A673 (cell line): Measurements from ENCODE around the gene PROKR1. TPM values are rescaled to one million over a fixed set of nuclear protein-coding genes. Genes with fewer than 3 reads are reported as not detected.

Experiments
- BruUV-seq: library from RNA; stranded (reverse); fragments of 400-500 nt; replicated peaks from 2 replicates; lab custom pipeline; 2021; lab: Mats Ljungman, UMichigan
- CTCF ChIA-PET: fragments of 300-600 bp; sonication (Branson Sonifier 250); formaldehyde crosslinking; loops from one replicate; lab custom pipeline; 2022; ENCODE audit warnings: antibody characterized with exemption; lab: Charles Lee
- POLR2A ChIA-PET: fragments of 300-600 bp; sonication (Branson Sonifier 250); formaldehyde crosslinking; loops from one replicate; lab custom pipeline; 2022; ENCODE audit warnings: antibody characterized with exemption; ENCODE audit not compliant: low non-redundant PET; lab: Charles Lee
- DNase-seq: peaks from one replicate; pipeline ENCODE4 v3.0.0-alpha.2; 2015; ENCODE audit warnings: low spot score
- H3K27ac ChIP-seq: fragments of 200-600 bp; sonication (generic); 2 replicates; pipeline ENCODE4 v1.5.1; 2016; ENCODE audit warnings: mixed run types, low read depth, mild to moderate bottlenecking, mixed read lengths, antibody characterized with exemption, low read length; ENCODE audit not compliant: poor library complexity, severe bottlenecking
- H3K27me3 ChIP-seq: fragments of 200-600 bp; sonication (generic); replicated peaks from 2 replicates; pipeline ENCODE4 v1.6.1; 2017; ENCODE audit warnings: mixed run types, low read depth, mild to moderate bottlenecking, mixed read lengths, antibody characterized with exemption, low read length; ENCODE audit not compliant: insufficient read depth, poor library complexity
- H3K36me3 ChIP-seq: fragments of 200-600 bp; sonication (generic); 2 replicates; pipeline ENCODE4 v1.6.1; 2016; ENCODE audit warnings: mixed run types, mild to moderate bottlenecking, mixed read lengths, antibody characterized with exemption, low read length; ENCODE audit not compliant: insufficient read depth, poor library complexity, severe bottlenecking
- H3K4me1 ChIP-seq: fragments of 200-600 bp; sonication (generic); 2 replicates; pipeline ENCODE4 v1.6.1; 2017; ENCODE audit warnings: mixed run types, mild to moderate bottlenecking, mixed read lengths, antibody characterized with exemption, low read length; ENCODE audit not compliant: insufficient read depth, poor library complexity, severe bottlenecking
- H3K4me3 ChIP-seq: fragments of 200-600 bp; sonication (generic); 2 replicates; pipeline ENCODE4 v1.5.1; 2016; ENCODE audit warnings: low read depth, mixed run types, mild to moderate bottlenecking, mixed read lengths, low read length; ENCODE audit not compliant: poor library complexity, severe bottlenecking
- H3K9me3 ChIP-seq: fragments of 200-600 bp; sonication (generic); 2 replicates; pipeline ENCODE4 v1.6.1; 2016; ENCODE audit warnings: mixed run types, low read depth, mild to moderate bottlenecking, mixed read lengths, antibody characterized with exemption, low read length; ENCODE audit not compliant: poor library complexity, severe bottlenecking
- EZH2 ChIP-seq: fragments of 200-600 bp; sonication (generic); IDR thresholded peaks from 2 replicates; pipeline ENCODE4 v1.6.1; 2017; ENCODE audit warnings: borderline replicate concordance, low read depth, mild to moderate bottlenecking, mixed read lengths, antibody characterized with exemption, low read length; ENCODE audit not compliant: poor library complexity, severe bottlenecking
- intact Hi-C: fragments of 100-400 bp; cut with micrococcal nuclease; formaldehyde crosslinking; loops from one replicate; pipeline ENCODE4 v1.10.0; 2022; ENCODE audit not compliant: unreplicated experiment
- total RNA-seq: library from RNA; stranded (reverse); gene quantifications from 2 replicates; pipeline ENCODE4 v1.2.3, GENCODE V29; 2021
- TF ChIP-seq, protein P1 (sequence below): fragments of 300-800, 200-600 bp; sonication (generic); conservative IDR thresholded peaks from 2 replicates; pipeline ENCODE4 v1.5.1; 2017; ENCODE audit warnings: low read depth, mild to moderate bottlenecking, antibody characterized with exemption, low read length, moderate library complexity, mixed read lengths

Gene PROKR1
- total RNA-seq, 1 experiment from 2014 or later: 15.7 TPM

DNA sequence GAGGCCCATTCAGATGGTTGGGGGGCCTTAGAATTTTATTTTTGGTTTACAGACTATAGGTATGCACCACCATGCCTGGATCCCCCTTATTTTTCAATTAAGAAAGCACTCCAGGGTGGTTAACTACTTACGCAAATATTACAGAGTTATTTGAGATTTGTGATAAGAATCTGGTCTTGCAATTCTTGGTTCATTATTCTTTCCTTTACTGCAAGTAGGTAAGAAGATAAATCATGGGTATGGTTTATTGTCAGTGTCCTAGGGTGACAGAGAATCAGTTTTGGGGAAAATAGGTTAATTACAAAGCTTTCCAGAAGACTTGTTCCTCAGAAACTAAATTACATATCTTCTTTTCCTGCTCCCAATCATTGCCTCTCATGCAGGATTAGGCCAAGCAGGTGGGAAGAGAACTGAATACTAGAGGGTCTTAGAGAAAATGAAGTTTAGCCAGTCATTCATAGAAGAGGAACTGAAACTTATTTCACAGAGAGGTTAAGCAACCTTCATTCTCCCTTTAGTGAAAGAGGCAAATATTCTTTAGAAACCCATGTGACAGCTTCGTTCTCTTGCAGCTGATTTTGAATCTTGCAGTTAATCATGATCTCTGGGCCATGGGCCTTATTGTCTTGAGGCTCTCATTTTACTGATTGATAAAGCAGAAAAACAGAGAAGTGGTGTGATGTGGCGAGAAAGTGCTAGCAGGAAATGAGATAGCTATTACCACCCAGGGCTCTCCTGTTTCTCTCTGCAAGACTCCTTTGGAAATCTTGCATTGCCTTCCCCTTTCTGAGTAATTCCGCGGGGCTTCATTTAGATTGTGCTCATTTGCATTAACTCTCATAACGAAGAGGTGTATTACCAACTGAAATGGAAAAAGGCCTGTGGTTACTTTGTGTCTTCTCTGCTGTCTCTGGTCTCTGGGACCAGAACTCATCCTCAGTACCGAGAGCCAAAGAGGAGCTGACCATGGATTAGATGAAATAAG is 46.5 kb downstream of the PROKR1 start:
- TF ChIP-seq EZH2: no peak
- TF ChIP-seq, protein P1, sequence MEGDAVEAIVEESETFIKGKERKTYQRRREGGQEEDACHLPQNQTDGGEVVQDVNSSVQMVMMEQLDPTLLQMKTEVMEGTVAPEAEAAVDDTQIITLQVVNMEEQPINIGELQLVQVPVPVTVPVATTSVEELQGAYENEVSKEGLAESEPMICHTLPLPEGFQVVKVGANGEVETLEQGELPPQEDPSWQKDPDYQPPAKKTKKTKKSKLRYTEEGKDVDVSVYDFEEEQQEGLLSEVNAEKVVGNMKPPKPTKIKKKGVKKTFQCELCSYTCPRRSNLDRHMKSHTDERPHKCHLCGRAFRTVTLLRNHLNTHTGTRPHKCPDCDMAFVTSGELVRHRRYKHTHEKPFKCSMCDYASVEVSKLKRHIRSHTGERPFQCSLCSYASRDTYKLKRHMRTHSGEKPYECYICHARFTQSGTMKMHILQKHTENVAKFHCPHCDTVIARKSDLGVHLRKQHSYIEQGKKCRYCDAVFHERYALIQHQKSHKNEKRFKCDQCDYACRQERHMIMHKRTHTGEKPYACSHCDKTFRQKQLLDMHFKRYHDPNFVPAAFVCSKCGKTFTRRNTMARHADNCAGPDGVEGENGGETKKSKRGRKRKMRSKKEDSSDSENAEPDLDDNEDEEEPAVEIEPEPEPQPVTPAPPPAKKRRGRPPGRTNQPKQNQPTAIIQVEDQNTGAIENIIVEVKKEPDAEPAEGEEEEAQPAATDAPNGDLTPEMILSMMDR: no peak
- POLR2A ChIA-PET: interaction anchor here (0.7 kb wide), 1 partner anchor 94 kb away, joined by 3 read pairs; no protein-coding TSS in a partner anchor
- Histone ChIP-seq H3K27me3 (no peaks in the 10 kb centered on the region), H3K4me3 (no peak overlapping the region), H3K27ac (peak overlapping the region; percentile 54), H3K9me3 (no peaks in the 10 kb centered on the region), H3K36me3 (no peaks in the 10 kb centered on the region), H3K4me1 (peaks cover 47% of the 10 kb centered on the region)
- intact Hi-C loops: no loop called here
- CTCF ChIA-PET: interaction anchor here (1.2 kb wide), 1 partner anchor 227 kb away, joined by 3 read pairs; no protein-coding TSS in a partner anchor
- DNase-seq: peak; percentile 90
- no TSS peak for BruUV-seq

DNA sequence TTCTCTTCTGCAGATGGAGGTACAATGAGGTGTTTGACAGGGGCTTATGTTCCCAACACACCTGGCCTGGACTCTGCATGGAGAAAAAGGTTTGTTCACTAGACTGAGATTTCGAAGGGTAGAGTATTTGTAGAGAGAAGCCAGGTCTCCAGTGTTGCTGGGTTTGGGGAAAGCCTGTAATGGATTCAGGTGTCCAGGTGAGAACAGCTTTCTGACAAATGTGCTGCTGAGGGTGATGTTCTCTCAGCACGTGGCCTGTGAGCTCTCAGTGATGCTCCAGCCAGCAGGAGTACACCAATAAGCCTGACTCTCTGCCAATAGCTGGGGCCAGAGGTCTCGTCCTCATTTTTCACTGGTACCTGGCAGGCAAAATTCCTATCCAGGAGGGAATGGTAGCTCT is 47.5 kb downstream of the PROKR1 start:
- no peak for TF ChIP-seq EZH2
- TF ChIP-seq, protein P1: no peak
- H3K4me1 ChIP-seq: peaks cover 47% of the 10 kb centered on the region
- ChIA-PET POLR2A (interaction anchor here (0.7 kb wide), 1 partner anchor 95 kb away, joined by 3 read pairs; no protein-coding TSS in a partner anchor), CTCF (interaction anchor here (1.2 kb wide), 1 partner anchor 228 kb away, joined by 3 read pairs; no protein-coding TSS in a partner anchor)
- intact Hi-C loops: no loop called here
- BruUV-seq: no TSS peak
- no peaks in the 10 kb centered on the region for H3K9me3 ChIP-seq
- H3K27me3 ChIP-seq: no peaks in the 10 kb centered on the region
- H3K36me3 ChIP-seq: no peaks in the 10 kb centered on the region
- H3K27ac ChIP-seq: no peak overlapping the region
- DNase-seq: no peak
- no peak overlapping the region for H3K4me3 ChIP-seq

DNA sequence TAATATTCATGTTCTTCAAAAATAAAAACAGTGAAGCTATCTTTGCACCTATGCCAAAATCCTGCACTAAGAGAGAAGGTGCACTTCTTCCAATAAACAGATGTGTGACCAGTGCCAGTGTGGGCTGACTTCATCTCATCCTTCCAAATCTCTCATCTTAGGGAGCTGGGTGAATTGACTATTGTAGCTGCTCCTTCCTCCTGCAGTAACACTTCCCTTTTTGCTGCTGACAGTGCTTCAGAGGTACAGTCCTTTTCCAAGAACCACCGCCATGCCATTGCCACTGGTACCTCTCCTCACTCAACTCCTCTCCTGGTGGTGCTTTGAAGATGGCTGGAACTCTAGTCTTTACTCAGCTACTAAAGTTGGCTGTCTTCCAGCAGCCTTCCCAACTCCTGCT is 49.1 kb downstream of the PROKR1 start:
- TF ChIP-seq, protein P1: no peak
- TF ChIP-seq EZH2: no peak
- no peaks in the 10 kb centered on the region for H3K27me3 ChIP-seq
- CTCF ChIA-PET: interaction anchor here (1.1 kb wide), 1 partner anchor 17 kb away, joined by 3 read pairs; no protein-coding TSS in a partner anchor
- POLR2A ChIA-PET: no interaction called here
- intact Hi-C loops: no loop called here
- H3K4me3 ChIP-seq: no peak overlapping the region
- H3K9me3 ChIP-seq: peaks cover 14% of the 10 kb centered on the region
- H3K27ac ChIP-seq: no peak overlapping the region
- no peak for DNase-seq
- H3K4me1 ChIP-seq: peaks cover 47% of the 10 kb centered on the region
- H3K36me3 ChIP-seq: no peaks in the 10 kb centered on the region
- no TSS peak for BruUV-seq
